Epithelial cell of proximal tubule (primary cell): Measurements from ENCODE around the gene HLCS. TPM values are rescaled to one million over a fixed set of nuclear protein-coding genes. Genes with fewer than 3 reads are reported as not detected.

Source experiments
- DNase-seq: peaks from one replicate; pipeline ENCODE4 v3.0.0-alpha.2; 2011; ENCODE audit warnings: low read depth
- H3K4me3 ChIP-seq: 2 replicates; pipeline ENCODE4 v1.5.1; 2011; ENCODE audit warnings: low read depth, mild to moderate bottlenecking, low read length
- CTCF ChIP-seq: conservative IDR thresholded peaks from 2 replicates; pipeline ENCODE4 v1.5.1; 2012; ENCODE audit warnings: low read depth, mild to moderate bottlenecking, low read length
- total RNA-seq: library from RNA; depleted of rRNA; stranded (reverse); fragments of >200 nt; gene quantifications from 2 replicates; pipeline ENCODE4 v1.2.3, GENCODE V29; 2015

The HLCS gene
- total RNA-seq, 1 donor from 2014 or later, result 21.0 TPM

- TF ChIP-seq CTCF, result no peak
- no peak for DNase-seq
- H3K4me3 ChIP-seq, result peak overlapping the region; percentile 18
These were observed 178.3 kb downstream of the HLCS start for GRCh38 chr21:36788120-36788638.

DNA sequence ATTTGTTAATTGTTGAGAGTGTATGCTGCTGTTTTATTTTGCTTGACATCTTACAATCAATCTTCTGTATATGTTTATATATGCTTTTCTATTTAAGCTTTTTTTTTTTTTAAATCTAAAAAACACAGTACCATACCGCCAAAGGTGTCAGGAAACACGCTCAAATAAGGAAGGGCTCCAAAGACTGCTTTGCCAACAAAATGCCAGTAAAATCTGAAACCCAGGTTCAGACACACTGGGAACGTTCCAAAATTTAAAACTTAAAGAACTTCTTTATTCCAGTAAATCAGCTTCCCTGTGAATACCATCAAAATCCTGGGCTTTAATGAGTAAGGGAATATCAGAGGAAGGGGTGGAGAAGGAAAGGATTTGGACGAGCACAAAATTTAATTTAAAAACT, 180.3 kb downstream of the HLCS start:
- H3K4me3 ChIP-seq, result no peak overlapping the region
- no peak for DNase-seq
- TF ChIP-seq CTCF, result no peak

- no peak for TF ChIP-seq CTCF
- no peak overlapping the region for H3K4me3 ChIP-seq
- DNase-seq, result no peak
These were observed 180.9 kb downstream of the HLCS start for GRCh38 chr21:36785615-36786014.

GRCh38 chr21:36784947-36785346, 181.5 kb downstream of the HLCS start:
- no peak for DNase-seq
- no peak for TF ChIP-seq CTCF

GRCh38 chr21:36783612-36784374, 182.7 kb downstream of the HLCS start:
- no peak overlapping the region for H3K4me3 ChIP-seq
- TF ChIP-seq CTCF, result no peak
- DNase-seq, result peak; percentile 70

More at GRCh38 chr21:36784947-36785346, 181.5 kb downstream of the HLCS start:
- no peak overlapping the region for H3K4me3 ChIP-seq

DNA sequence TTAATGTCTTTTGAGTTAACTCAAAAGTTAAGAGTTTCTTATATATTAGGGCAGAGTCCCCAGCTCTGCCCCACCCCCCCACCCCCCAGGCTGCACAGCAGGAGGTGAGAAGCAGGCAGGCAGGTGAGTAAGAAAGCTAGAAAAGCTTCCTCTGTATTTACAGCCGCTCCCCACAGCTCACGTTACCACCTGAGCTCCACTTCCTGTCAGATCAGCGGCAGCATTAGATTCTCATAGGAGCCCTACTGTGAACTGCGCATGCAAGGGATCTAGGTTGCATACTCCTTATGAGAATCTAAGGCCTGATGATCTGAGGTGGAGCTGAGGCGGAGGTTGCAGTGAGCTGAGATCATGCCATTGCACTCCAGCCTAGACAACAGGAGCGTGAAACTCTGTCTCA, 185.6 kb downstream of the HLCS start:
- DNase-seq, result no peak

More for the DNA sequence above, 185.6 kb downstream of the HLCS start:
- no peak overlapping the region for H3K4me3 ChIP-seq
- TF ChIP-seq CTCF, result no peak
